Panc1 (cell line): Measurements from ENCODE around the gene BDP1.
"Not testable (repeated sequence)": the region's sequence is repeated elsewhere in the genome, so short reads cannot be mapped to it uniquely, and the experiment has no call there.

Experiments used
- POLR2AphosphoS5 ChIP-seq: IDR thresholded peaks from 2 replicates; pipeline ENCODE4 v1.6.1; 2012; ENCODE audit warnings: mild to moderate bottlenecking, low read depth, low read length, moderate library complexity
- REST ChIP-seq, 2 experiments: IDR thresholded peaks; 2 replicates each; pipeline ENCODE4 v1.6.1; 2011 to 2012; ENCODE audit warnings: low read depth in 2 of 2, control low read depth in 1 of 2, low read length in 1 of 2, mild to moderate bottlenecking in 1 of 2, moderate library complexity in 1 of 2; ENCODE audit not compliant: insufficient read depth in 1 of 2
- TF ChIP-seq, protein P1 (sequence below): fragments of 450-650 bp; IDR thresholded peaks from 2 replicates; pipeline ENCODE4 v1.5.1; 2017; ENCODE audit warnings: mild to moderate bottlenecking

GRCh38 chr5:71609916-71610315 lies 154.5 kb downstream of the BDP1 start:
- TF ChIP-seq, protein P1, sequence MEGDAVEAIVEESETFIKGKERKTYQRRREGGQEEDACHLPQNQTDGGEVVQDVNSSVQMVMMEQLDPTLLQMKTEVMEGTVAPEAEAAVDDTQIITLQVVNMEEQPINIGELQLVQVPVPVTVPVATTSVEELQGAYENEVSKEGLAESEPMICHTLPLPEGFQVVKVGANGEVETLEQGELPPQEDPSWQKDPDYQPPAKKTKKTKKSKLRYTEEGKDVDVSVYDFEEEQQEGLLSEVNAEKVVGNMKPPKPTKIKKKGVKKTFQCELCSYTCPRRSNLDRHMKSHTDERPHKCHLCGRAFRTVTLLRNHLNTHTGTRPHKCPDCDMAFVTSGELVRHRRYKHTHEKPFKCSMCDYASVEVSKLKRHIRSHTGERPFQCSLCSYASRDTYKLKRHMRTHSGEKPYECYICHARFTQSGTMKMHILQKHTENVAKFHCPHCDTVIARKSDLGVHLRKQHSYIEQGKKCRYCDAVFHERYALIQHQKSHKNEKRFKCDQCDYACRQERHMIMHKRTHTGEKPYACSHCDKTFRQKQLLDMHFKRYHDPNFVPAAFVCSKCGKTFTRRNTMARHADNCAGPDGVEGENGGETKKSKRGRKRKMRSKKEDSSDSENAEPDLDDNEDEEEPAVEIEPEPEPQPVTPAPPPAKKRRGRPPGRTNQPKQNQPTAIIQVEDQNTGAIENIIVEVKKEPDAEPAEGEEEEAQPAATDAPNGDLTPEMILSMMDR = not testable (repeated sequence)
- not testable (repeated sequence) for TF ChIP-seq POLR2AphosphoS5; REST (IDR thresholded peaks at IDR 0.05; ENCODE audit: insufficient read depth in 1 of 2, low read depth in 2 of 2, low read length in 1 of 2)
